Hepatocyte (in vitro differentiated cells): ENCODE measurements around the gene C9orf57. TPM values are rescaled to one million over a fixed set of nuclear protein-coding genes. Genes with fewer than 3 reads are reported as not detected.
A peak's percentile ranks its signal among the peaks of the same experiment; 100 is the strongest.

Experiments
- DNase-seq: peaks from one replicate; pipeline ENCODE4 v3.0.0-alpha.2; 2016; ENCODE audit warnings: low spot score
- H2AFZ ChIP-seq: fragments of 200-600 bp; sonication (generic); 2 replicates; pipeline ENCODE4 v1.6.0; 2016; ENCODE audit warnings: antibody characterized with exemption, mild to moderate bottlenecking
- H3K27ac ChIP-seq: fragments of 200-600 bp; sonication (generic); 2 replicates; pipeline ENCODE4 v1.5.1; 2016; ENCODE audit warnings: mild to moderate bottlenecking
- H3K27me3 ChIP-seq: fragments of 200-600 bp; sonication (generic); 2 replicates; pipeline ENCODE4 v1.6.1; 2016
- H3K36me3 ChIP-seq: fragments of 200-600 bp; sonication (generic); replicated peaks from 2 replicates; pipeline ENCODE4 v1.5.1; 2016; ENCODE audit warnings: low read depth; ENCODE audit not compliant: insufficient read depth
- H3K4me1 ChIP-seq: fragments of 200-600 bp; sonication (generic); 2 replicates; pipeline ENCODE4 v1.5.1; 2016; ENCODE audit warnings: mild to moderate bottlenecking, moderate library complexity; ENCODE audit not compliant: insufficient read depth
- H3K4me2 ChIP-seq: fragments of 200-600 bp; sonication (generic); 2 replicates; pipeline ENCODE4 v1.6.0; 2016
- H3K4me3 ChIP-seq: fragments of 200-600 bp; sonication (generic); 2 replicates; pipeline ENCODE4 v1.5.1; 2016; ENCODE audit warnings: mild to moderate bottlenecking
- H3K79me2 ChIP-seq: fragments of 200-600 bp; sonication (generic); 2 replicates; pipeline ENCODE4 v1.6.0; 2017; ENCODE audit warnings: mild to moderate bottlenecking
- H3K9me2 ChIP-seq: fragments of 200-600 bp; sonication (generic); replicated peaks from 2 replicates; pipeline ENCODE4 v1.6.0; 2017; ENCODE audit warnings: mild to moderate bottlenecking; ENCODE audit not compliant: insufficient read depth
- H3K9me3 ChIP-seq: fragments of 200-600 bp; sonication (generic); 2 replicates; pipeline ENCODE4 v1.5.1; 2016; ENCODE audit warnings: low read depth, mild to moderate bottlenecking
- H4K20me1 ChIP-seq: fragments of 200-600 bp; sonication (generic); 2 replicates; pipeline ENCODE4 v1.6.0; 2016; ENCODE audit warnings: mild to moderate bottlenecking; ENCODE audit not compliant: insufficient read depth, poor library complexity, severe bottlenecking
- EZH2 ChIP-seq: fragments of 200-600 bp; sonication (generic); IDR thresholded peaks from 2 replicates; pipeline ENCODE4 v1.6.1; 2016; ENCODE audit warnings: antibody characterized with exemption, mild to moderate bottlenecking, borderline replicate concordance
- EZH2phosphoT487 ChIP-seq: fragments of 200-600 bp; sonication (generic); IDR thresholded peaks from one replicate; pipeline ENCODE4 v1.6.1; 2018; ENCODE audit warnings: antibody characterized with exemption, mild to moderate bottlenecking, low read depth, moderate library complexity; ENCODE audit not compliant: unreplicated experiment, severe bottlenecking
- WGBS: methylation state at CpG from one replicate; pipeline ENCODE4 v1.1.6; 2016; ENCODE audit warnings: low lambda C conversion rate; ENCODE audit errors: missing lambda C conversion rate; 5-methylcytosine and 5-hydroxymethylcytosine counted together
- polyA plus RNA-seq: library from polyadenylated mRNA; unstranded; fragments of >200 nt; fragmentation: Nextera tagmentation; extraction: Ambion mirVana; gene quantifications from 2 replicates; pipeline ENCODE4 v1.2.1, GENCODE V29; 2016
- total RNA-seq: library from RNA; depleted of rRNA; stranded (reverse); fragments of >200 nt; gene quantifications from 2 replicates; pipeline ENCODE4 v1.2.3, GENCODE V29; 2014
- TF ChIP-seq, protein P1 (sequence below): fragments of 200-600 bp; sonication (generic); IDR thresholded peaks from 2 replicates; pipeline ENCODE4 v1.5.1; 2016; ENCODE audit warnings: antibody characterized with exemption, mild to moderate bottlenecking; ENCODE audit not compliant: poor library complexity

Gene C9orf57
- total and polyA plus RNA-seq, 2 experiments from 2014 or later, result 0.10 TPM; not detected in 1

DNA sequence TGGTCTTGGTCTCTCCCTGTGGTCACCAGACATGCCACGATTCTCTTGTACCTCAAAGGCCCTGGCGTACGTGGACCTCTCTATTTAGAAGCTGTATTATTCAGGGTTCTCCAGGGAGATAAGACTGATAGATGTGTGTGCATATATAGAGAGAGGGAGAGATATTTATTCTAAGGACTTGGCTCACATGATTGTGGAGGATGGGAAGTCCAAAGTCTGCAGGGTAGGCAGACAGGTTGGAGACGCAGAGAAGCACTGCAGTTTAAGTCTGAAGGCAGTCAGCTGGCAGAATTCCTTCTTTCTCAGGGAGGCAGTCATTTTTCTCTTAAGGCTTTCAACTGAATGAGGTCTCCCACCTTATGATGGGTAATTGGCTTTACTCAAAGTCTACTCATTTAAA, 16.3 kb downstream of the C9orf57 start:
- no peaks in the 10 kb centered on the region for H3K36me3 ChIP-seq
- H3K27ac ChIP-seq, result peak overlapping the region; percentile 80
- H3K9me2 ChIP-seq, result no peaks in the 10 kb centered on the region
- WGBS, result 71% methylated on average over 4 of the region's 4 CpGs
- no peaks in the 10 kb centered on the region for H3K9me3 ChIP-seq
- no peak overlapping the region for H2AFZ ChIP-seq
- no peak for TF ChIP-seq EZH2phosphoT487
- TF ChIP-seq, protein P1, sequence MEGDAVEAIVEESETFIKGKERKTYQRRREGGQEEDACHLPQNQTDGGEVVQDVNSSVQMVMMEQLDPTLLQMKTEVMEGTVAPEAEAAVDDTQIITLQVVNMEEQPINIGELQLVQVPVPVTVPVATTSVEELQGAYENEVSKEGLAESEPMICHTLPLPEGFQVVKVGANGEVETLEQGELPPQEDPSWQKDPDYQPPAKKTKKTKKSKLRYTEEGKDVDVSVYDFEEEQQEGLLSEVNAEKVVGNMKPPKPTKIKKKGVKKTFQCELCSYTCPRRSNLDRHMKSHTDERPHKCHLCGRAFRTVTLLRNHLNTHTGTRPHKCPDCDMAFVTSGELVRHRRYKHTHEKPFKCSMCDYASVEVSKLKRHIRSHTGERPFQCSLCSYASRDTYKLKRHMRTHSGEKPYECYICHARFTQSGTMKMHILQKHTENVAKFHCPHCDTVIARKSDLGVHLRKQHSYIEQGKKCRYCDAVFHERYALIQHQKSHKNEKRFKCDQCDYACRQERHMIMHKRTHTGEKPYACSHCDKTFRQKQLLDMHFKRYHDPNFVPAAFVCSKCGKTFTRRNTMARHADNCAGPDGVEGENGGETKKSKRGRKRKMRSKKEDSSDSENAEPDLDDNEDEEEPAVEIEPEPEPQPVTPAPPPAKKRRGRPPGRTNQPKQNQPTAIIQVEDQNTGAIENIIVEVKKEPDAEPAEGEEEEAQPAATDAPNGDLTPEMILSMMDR, result no peak
- TF ChIP-seq EZH2, result no peak
- H3K4me3 ChIP-seq, result no peak overlapping the region
- H3K79me2 ChIP-seq, result no peaks in the 10 kb centered on the region
- peak; percentile 60 for DNase-seq
- H3K4me1 ChIP-seq, result peaks cover 19% of the 10 kb centered on the region
- no peaks in the 10 kb centered on the region for H4K20me1 ChIP-seq
- no peaks in the 10 kb centered on the region for H3K27me3 ChIP-seq
- no peak overlapping the region for H3K4me2 ChIP-seq

DNA sequence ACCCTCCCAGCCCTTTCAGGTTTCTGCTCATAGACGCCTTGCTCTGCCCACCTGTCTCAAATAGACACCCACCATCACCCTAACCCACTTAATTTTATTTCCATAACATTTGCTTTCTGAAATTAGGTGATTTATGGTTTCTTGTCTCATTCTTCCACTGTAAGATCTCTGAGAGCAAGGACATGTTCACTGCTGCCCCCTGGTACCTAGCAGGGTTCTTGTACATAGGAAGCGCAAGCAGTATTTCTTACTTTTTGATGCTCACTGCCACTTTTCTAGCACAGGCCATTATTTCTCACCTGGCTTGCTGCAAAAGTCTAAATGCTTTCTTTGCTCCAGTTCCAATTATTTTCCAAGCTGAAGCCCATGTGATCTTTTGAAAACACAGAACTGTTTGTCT, 16.8 kb downstream of the C9orf57 start:
- Histone ChIP-seq H3K9me2 (no peaks in the 10 kb centered on the region), H3K4me3 (no peak overlapping the region), H3K4me2 (no peak overlapping the region), H2AFZ (no peak overlapping the region), H3K9me3 (no peaks in the 10 kb centered on the region), H3K79me2 (no peaks in the 10 kb centered on the region), H3K27ac (peak overlapping the region; percentile 80), H4K20me1 (no peaks in the 10 kb centered on the region), H3K4me1 (peaks cover 19% of the 10 kb centered on the region), H3K36me3 (no peaks in the 10 kb centered on the region), H3K27me3 (no peaks in the 10 kb centered on the region)
- TF ChIP-seq, protein P1, result no peak
- TF ChIP-seq EZH2phosphoT487 (no peak), EZH2 (no peak)
- 87% methylated on average over 2 of the region's 2 CpGs for WGBS
- no peak for DNase-seq

DNA sequence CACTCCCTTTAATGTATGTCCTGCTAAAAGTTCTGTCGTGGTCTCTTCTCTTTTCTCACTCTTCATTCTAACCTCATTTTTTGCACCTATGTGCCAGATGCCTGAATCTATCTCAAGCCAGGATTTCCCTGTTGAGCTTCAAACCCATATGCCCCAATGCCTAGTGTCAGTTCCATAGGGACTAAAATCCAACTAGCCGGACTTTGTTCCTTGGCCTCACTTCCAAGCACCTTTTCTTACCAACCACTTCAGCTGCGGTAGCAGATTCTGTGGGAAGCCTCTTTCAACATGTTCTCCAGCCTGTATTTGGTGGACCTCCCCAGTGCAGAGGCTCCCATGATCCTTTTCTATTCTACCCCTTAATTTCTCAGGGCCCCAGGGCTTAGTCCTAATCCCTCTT, 17.5 kb downstream of the C9orf57 start:
- H3K9me3 ChIP-seq, result no peaks in the 10 kb centered on the region
- H3K4me3 ChIP-seq, result no peak overlapping the region
- no peak for DNase-seq
- H3K9me2 ChIP-seq, result no peaks in the 10 kb centered on the region
- H3K36me3 ChIP-seq, result no peaks in the 10 kb centered on the region
- H2AFZ ChIP-seq, result no peak overlapping the region
- no peaks in the 10 kb centered on the region for H3K79me2 ChIP-seq
- no peaks in the 10 kb centered on the region for H4K20me1 ChIP-seq
- H3K27me3 ChIP-seq, result no peaks in the 10 kb centered on the region
- peak overlapping the region; percentile 80 for H3K27ac ChIP-seq
- 86% methylated on average over 3 of the region's 3 CpGs for WGBS
- no peak for TF ChIP-seq EZH2
- TF ChIP-seq, protein P1, result no peak
- TF ChIP-seq EZH2phosphoT487, result no peak
- H3K4me1 ChIP-seq, result peaks cover 19% of the 10 kb centered on the region
- no peak overlapping the region for H3K4me2 ChIP-seq

DNA sequence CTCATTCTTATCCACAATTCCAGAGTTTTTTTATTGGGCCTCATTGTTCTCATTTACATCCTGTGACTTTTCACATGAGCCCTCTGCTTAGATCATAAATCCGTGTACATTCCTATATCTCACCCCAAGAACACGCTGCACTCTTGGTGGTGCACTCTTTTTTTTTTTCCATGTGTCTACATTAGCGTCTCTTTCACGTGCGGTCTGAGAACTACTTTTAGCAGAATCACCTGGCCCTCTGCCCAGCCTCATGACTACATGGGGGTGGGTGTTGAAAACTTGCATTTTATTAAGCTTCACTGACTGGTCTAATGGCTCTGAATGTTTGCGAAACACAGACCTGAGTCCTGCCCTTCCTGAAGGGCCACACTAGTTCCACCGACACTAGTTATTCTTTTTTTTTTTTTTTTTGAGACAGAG, 18.6 kb downstream of the C9orf57 start:
- no peaks in the 10 kb centered on the region for H3K27me3 ChIP-seq
- H2AFZ ChIP-seq, result no peak overlapping the region
- no peak for TF ChIP-seq EZH2
- TF ChIP-seq EZH2phosphoT487, result no peak
- TF ChIP-seq, protein P1, result no peak
- H3K27ac ChIP-seq, result peak overlapping the region; percentile 80
- 42% methylated on average over 7 of the region's 7 CpGs for WGBS
- no peaks in the 10 kb centered on the region for H3K9me3 ChIP-seq
- H3K79me2 ChIP-seq, result no peaks in the 10 kb centered on the region
- H3K9me2 ChIP-seq, result no peaks in the 10 kb centered on the region
- no peaks in the 10 kb centered on the region for H4K20me1 ChIP-seq
- peaks cover 19% of the 10 kb centered on the region for H3K4me1 ChIP-seq
- peak; percentile 83 for DNase-seq
- no peaks in the 10 kb centered on the region for H3K36me3 ChIP-seq
- H3K4me3 ChIP-seq, result no peak overlapping the region
- H3K4me2 ChIP-seq, result no peak overlapping the region
